A549 (cell line): Measurements from ENCODE around the gene SSC5D. TPM values are rescaled to one million over a fixed set of nuclear protein-coding genes. Genes with fewer than 3 reads are reported as not detected.

Experiments
- ATAC-seq, 2 experiments: fragments of 200-7000 bp in 1 of 2; fragments of >200 bp in 1 of 2; cut with Nextera tagmentation in 1 of 2; cut with Tn5 transposase in 1 of 2; 3 replicates each; pipeline versions ENCODE4 v1.8.0 to v1.9.1; 2018 to 2020; ENCODE audit warnings: mild to moderate bottlenecking in 1 of 2, moderate library complexity in 1 of 2
- CTCF ChIA-PET: fragments of 300-600 bp; sonication (Branson Sonifier 250); formaldehyde crosslinking; extraction: SDS; loops from one replicate; lab custom pipeline; 2021; ENCODE audit warnings: antibody characterized with exemption, inconsistent platforms; lab: Yijun Ruan, JAX
- POLR2A ChIA-PET: fragments of 350-600 bp; formaldehyde crosslinking; extraction: SDS; loops from one replicate; lab custom pipeline; 2021; ENCODE audit warnings: antibody characterized with exemption, inconsistent platforms; lab: Yijun Ruan, JAX
- DNase-seq, 2 experiments: peaks; one replicate each; pipeline versions ENCODE4 v3.0.0 to v3.0.0-alpha.2; 2011 to 2016; ENCODE audit warnings: low read depth in 1 of 2, low spot score in 1 of 2
- FAIRE-seq: peaks from 2 replicates; lab custom pipeline; 2011; peaks lifted over from hg19 to GRCh38; lab: Jason Lieb, UNC
- H3K27ac ChIP-seq, 2 experiments: fragments of >200 bp; sonication (Bioruptor Twin); formaldehyde crosslinking; 3 replicates each; pipeline ENCODE4 v1.5.1; 2016 to 2017
- H3K4me1 ChIP-seq: fragments of >200 bp; sonication (Bioruptor Twin); formaldehyde crosslinking; 3 replicates; pipeline ENCODE4 v1.6.1; 2016
- H3K4me2 ChIP-seq: fragments of >200 bp; sonication (Bioruptor Twin); formaldehyde crosslinking; 3 replicates; pipeline ENCODE4 v1.6.1; 2016
- H3K4me3 ChIP-seq: fragments of >200 bp; sonication (Bioruptor Twin); formaldehyde crosslinking; 3 replicates; pipeline ENCODE4 v1.5.1; 2016
- H3K9me3 ChIP-seq: fragments of >200 bp; sonication (Bioruptor Twin); formaldehyde crosslinking; 3 replicates; pipeline ENCODE4 v1.6.1; 2016
- BCL3 ChIP-seq: fragments of >200 bp; sonication (Bioruptor Twin); formaldehyde crosslinking; IDR thresholded peaks from 3 replicates; pipeline ENCODE4 v1.6.1; 2016
- CHD2 ChIP-seq: fragments of 150-350 bp; IDR thresholded peaks from 2 replicates; pipeline ENCODE4 v1.6.1; 2014; ENCODE audit warnings: low read length; ENCODE audit not compliant: partially characterized antibody
- CTCF ChIP-seq: fragments of >200 bp; sonication (Bioruptor Twin); formaldehyde crosslinking; IDR thresholded peaks from 3 replicates; pipeline ENCODE4 v1.5.1; 2016
- EHF ChIP-seq: fragments of 250-450 bp; sonication (Bioruptor Pico); IDR thresholded peaks from 2 replicates; pipeline ENCODE4 v1.5.0; 2020; ENCODE audit warnings: mild to moderate bottlenecking
- EP300 ChIP-seq, 2 experiments: fragments of >200 bp; sonication (Bioruptor Twin); formaldehyde crosslinking; IDR thresholded peaks; 2 replicates in 1 of 2; 3 replicates in 1 of 2; pipeline ENCODE4 v1.6.1; 2016 to 2017
- ESRRA ChIP-seq: fragments of 150-350 bp; IDR thresholded peaks from 2 replicates; pipeline ENCODE4 v1.6.1; 2014; ENCODE audit warnings: mild to moderate bottlenecking, low read length, borderline replicate concordance
- FOSB ChIP-seq: fragments of 250-450 bp; sonication (Bioruptor Pico); IDR thresholded peaks from 2 replicates; pipeline ENCODE4 v1.5.0; 2020; ENCODE audit warnings: mild to moderate bottlenecking, moderate library complexity
- FOSL2 ChIP-seq, 2 experiments: fragments of 450-650 bp in 1 of 2; fragments of >200 bp in 1 of 2; sonication (Bioruptor Twin) in 1 of 2; formaldehyde crosslinking; IDR thresholded peaks; 2 replicates each; pipeline versions ENCODE4 v1.5.0 to v1.6.1; 2016 to 2020; ENCODE audit warnings: mild to moderate bottlenecking in 1 of 2, moderate library complexity in 1 of 2
- FOXS1 ChIP-seq: fragments of 250-450 bp; sonication (Bioruptor Pico); IDR thresholded peaks from 2 replicates; pipeline ENCODE4 v1.5.0; 2020; ENCODE audit warnings: mild to moderate bottlenecking, moderate library complexity
- GATA3 ChIP-seq: IDR thresholded peaks from 2 replicates; pipeline ENCODE4 v1.6.1; 2012; ENCODE audit warnings: borderline replicate concordance
- HOXA7 ChIP-seq: fragments of 250-450 bp; sonication (Bioruptor Pico); IDR thresholded peaks from 2 replicates; pipeline ENCODE4 v1.5.0; 2020; ENCODE audit warnings: mild to moderate bottlenecking, moderate library complexity
- HOXB5 ChIP-seq: fragments of 250-450 bp; sonication (Bioruptor Pico); IDR thresholded peaks from 2 replicates; pipeline ENCODE4 v1.5.0; 2020; ENCODE audit warnings: mild to moderate bottlenecking, moderate library complexity
- JUNB ChIP-seq: fragments of >200 bp; sonication (Bioruptor Twin); formaldehyde crosslinking; IDR thresholded peaks from 2 replicates; pipeline ENCODE4 v1.6.1; 2016
- MAFK ChIP-seq: fragments of 450-650 bp; IDR thresholded peaks from 2 replicates; pipeline ENCODE4 v1.6.1; 2014; ENCODE audit not compliant: partially characterized antibody
- NFE2L2 ChIP-seq: fragments of 150-350 bp; conservative IDR thresholded peaks from 2 replicates; pipeline ENCODE4 v1.6.1; 2014; ENCODE audit warnings: low read length
- NR3C1 ChIP-seq: fragments of >200 bp; sonication (Bioruptor Twin); formaldehyde crosslinking; IDR thresholded peaks from 3 replicates; pipeline ENCODE4 v1.6.1; 2017
- RCOR1 ChIP-seq: fragments of 150-350 bp; IDR thresholded peaks from 2 replicates; pipeline ENCODE4 v1.6.1; 2014; ENCODE audit warnings: antibody characterized with exemption, low read length, low read depth
- SREBF2 ChIP-seq: fragments of 450-650 bp; IDR thresholded peaks from 2 replicates; pipeline ENCODE4 v1.6.1; 2014; ENCODE audit warnings: mild to moderate bottlenecking, moderate library complexity
- WGBS: methylation state at CpG from one replicate; pipeline ENCODE4 v1.1.6; 2017; ENCODE audit errors: missing lambda C conversion rate; 5-methylcytosine and 5-hydroxymethylcytosine counted together
- polyA plus RNA-seq, 4 experiments: library from polyadenylated mRNA; depleted of rRNA in 3 of 4; stranded (reverse); fragments of >200 nt; fragmentation: RNase III in 1 of 4; extraction: RNeasy Plus Mini Kit Qiagen cat#74134 plus additional on column Dnase treatment in 1 of 4; gene quantifications; 2 replicates in 3 of 4; 3 replicates in 1 of 4; pipeline ENCODE4 v1.2.3, GENCODE V29; 2011 to 2017
- TF ChIP-seq, protein P1 (sequence below): IDR thresholded peaks from 2 replicates; pipeline ENCODE4 v1.6.1; 2012
- TF ChIP-seq, protein P2 (sequence below): IDR thresholded peaks from 2 replicates; pipeline ENCODE4 v1.6.1; 2012; ENCODE audit warnings: low read depth, borderline replicate concordance
- TF ChIP-seq, protein P3 (sequence below): IDR thresholded peaks from 2 replicates; pipeline ENCODE4 v1.6.1; 2012

SSC5D gene
- polyA plus RNA-seq, 2 of the 4 experiments (the other 2 are of a cell fraction), result 0.22 to 1.5 TPM

DNA sequence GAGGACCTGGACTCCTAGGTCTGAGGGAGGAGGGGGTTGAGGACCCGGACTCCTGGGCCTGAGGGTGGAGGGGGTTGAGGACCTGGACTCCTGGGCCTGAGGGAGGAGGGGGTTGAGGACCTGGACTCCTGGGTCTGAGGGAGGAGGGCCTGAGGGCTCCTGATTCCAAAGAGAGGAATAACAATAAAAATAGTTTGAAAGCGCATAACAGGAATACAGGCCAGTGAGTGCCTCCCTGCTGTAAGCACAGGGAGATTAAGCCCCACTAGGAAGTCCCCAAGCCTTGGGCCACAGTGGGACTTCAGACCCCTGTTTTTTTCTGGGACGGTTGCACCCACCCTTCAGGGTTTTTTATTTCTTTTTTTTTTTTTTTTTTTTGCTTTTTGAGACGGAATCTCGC lies 49.9 kb downstream of the SSC5D start:
- ATAC-seq, result no peak
- Histone ChIP-seq H3K9me3 (no peaks in the 10 kb centered on the region), H3K27ac (peak overlapping the region; percentile 68 to 80), H3K4me2 (peak overlapping the region; percentile 35), H3K4me1 (peaks cover 30% of the 10 kb centered on the region), H3K4me3 (no peak overlapping the region)
- no peak for TF ChIP-seq CTCF
- TF ChIP-seq MAFK, result no peak
- TF ChIP-seq FOXS1 (CRISPR knock-in tag), result no peak
- no peak for TF ChIP-seq NR3C1
- no peak for TF ChIP-seq NFE2L2
- TF ChIP-seq HOXB5 (CRISPR knock-in tag), result no peak
- TF ChIP-seq RCOR1, result no peak
- TF ChIP-seq JUNB, result no peak
- TF ChIP-seq ESRRA, result no peak
- TF ChIP-seq SREBF2, result no peak
- TF ChIP-seq, protein P1, sequence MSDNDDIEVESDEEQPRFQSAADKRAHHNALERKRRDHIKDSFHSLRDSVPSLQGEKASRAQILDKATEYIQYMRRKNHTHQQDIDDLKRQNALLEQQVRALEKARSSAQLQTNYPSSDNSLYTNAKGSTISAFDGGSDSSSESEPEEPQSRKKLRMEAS, result no peak
- TF ChIP-seq BCL3, result no peak
- no peak for TF ChIP-seq FOSL2 (IDR thresholded peaks at IDR 0.05)
- TF ChIP-seq FOSL2 (CRISPR knock-in tag; IDR thresholded peaks at IDR 0.05), result no peak
- no peak for TF ChIP-seq EP300 (IDR thresholded peaks at IDR 0.05)
- TF ChIP-seq, protein P2, sequence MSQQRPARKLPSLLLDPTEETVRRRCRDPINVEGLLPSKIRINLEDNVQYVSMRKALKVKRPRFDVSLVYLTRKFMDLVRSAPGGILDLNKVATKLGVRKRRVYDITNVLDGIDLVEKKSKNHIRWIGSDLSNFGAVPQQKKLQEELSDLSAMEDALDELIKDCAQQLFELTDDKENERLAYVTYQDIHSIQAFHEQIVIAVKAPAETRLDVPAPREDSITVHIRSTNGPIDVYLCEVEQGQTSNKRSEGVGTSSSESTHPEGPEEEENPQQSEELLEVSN, result no peak
- no peak for FAIRE-seq
- ChIA-PET POLR2A (no interaction called here), CTCF (interaction anchor here (0.7 to 1.7 kb wide), 2 partner anchors 10 to 61 kb away, joined by 3 read pairs; partner anchors contain the start of gene FIZ1)
- 90% methylated on average over 4 of the region's 5 CpGs for WGBS
- DNase-seq, result no peak

- DNase-seq, result no peak
- H3K4me1 ChIP-seq, result peaks cover 30% of the 10 kb centered on the region
- no peak for ATAC-seq
- FAIRE-seq, result no peak
- CTCF ChIA-PET, result interaction anchor here (3.2 kb wide), 1 partner anchor 67 kb away, joined by 10 read pairs; the partner anchor contains the start of gene ZNF865
- no peaks in the 10 kb centered on the region for H3K9me3 ChIP-seq
- WGBS, result 93% methylated on average over 32 of the region's 33 CpGs
- POLR2A ChIA-PET, result no interaction called here
- H3K4me3 ChIP-seq, result no peak overlapping the region
- no peak overlapping the region for H3K4me2 ChIP-seq
- no peak overlapping the region for H3K27ac ChIP-seq
- TF ChIP-seq, protein P3, sequence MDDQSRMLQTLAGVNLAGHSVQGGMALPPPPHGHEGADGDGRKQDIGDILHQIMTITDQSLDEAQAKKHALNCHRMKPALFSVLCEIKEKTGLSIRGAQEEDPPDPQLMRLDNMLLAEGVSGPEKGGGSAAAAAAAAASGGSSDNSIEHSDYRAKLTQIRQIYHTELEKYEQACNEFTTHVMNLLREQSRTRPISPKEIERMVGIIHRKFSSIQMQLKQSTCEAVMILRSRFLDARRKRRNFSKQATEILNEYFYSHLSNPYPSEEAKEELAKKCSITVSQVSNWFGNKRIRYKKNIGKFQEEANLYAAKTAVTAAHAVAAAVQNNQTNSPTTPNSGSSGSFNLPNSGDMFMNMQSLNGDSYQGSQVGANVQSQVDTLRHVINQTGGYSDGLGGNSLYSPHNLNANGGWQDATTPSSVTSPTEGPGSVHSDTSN, result no peak
- TF ChIP-seq NR3C1 (no peak), SREBF2 (no peak), CHD2 (no peak), ESRRA (no peak), FOXS1 (CRISPR knock-in tag) (no peak), FOSB (CRISPR knock-in tag) (no peak), EHF (no peak), HOXA7 (no peak), GATA3 (no peak)
- TF ChIP-seq, protein P2, result no peak
Measured at GRCh38 chr19:55539090-55539984, 51.1 kb downstream of the SSC5D start.
